Central memory CD8-positive, alpha-beta T cell (primary cell): Measurements from ENCODE around the gene NKAIN2.
"Not testable (repeated sequence)": the region's sequence is repeated elsewhere in the genome, so short reads cannot be mapped to it uniquely, and the experiment has no call there.

ENCODE experiments used
- ATAC-seq: fragments of 150-1000 bp; cut with Tn5 transposase; replicated peaks from 2 replicates; pipeline ENCODE4 v1.10.0; 2022; ENCODE audit warnings: mild to moderate bottlenecking, moderate FRiP score, moderate number of reproducible peaks; ENCODE audit not compliant: poor library complexity, severe bottlenecking; ENCODE audit errors: extremely low read depth
- DNase-seq, 2 donors: peaks; one replicate each; pipeline ENCODE4 v3.0.0; 2021; ENCODE audit warnings: low spot score in 2 of 2
- H3K27ac Mint-ChIP-seq: one replicate; pipeline ENCODE4 v1.8.0; 2022; ENCODE audit warnings: low read depth, mild to moderate bottlenecking, moderate library complexity, mixed read lengths
- H3K27me3 Mint-ChIP-seq: one replicate; pipeline ENCODE4 v1.8.0; 2022; ENCODE audit warnings: mixed read lengths
- H3K36me3 Mint-ChIP-seq: one replicate; pipeline ENCODE4 v1.8.0; 2022; ENCODE audit warnings: mild to moderate bottlenecking, moderate library complexity, mixed read lengths; ENCODE audit not compliant: insufficient read depth
- H3K4me1 Mint-ChIP-seq: one replicate; pipeline ENCODE4 v1.8.0; 2022; ENCODE audit warnings: mixed read lengths
- H3K4me3 Mint-ChIP-seq: one replicate; pipeline ENCODE4 v1.8.0; 2022; ENCODE audit warnings: mild to moderate bottlenecking, moderate library complexity, mixed read lengths
- H3K9me3 Mint-ChIP-seq: one replicate; pipeline ENCODE4 v1.8.0; 2022; ENCODE audit warnings: mixed read lengths

NKAIN2 gene

GRCh38 chr6:124737804-124738203 lies 934.1 kb downstream of the NKAIN2 start:
- not testable (repeated sequence) for H3K27me3 Mint-ChIP-seq, H3K36me3 Mint-ChIP-seq, DNase-seq, H3K4me3 Mint-ChIP-seq, H3K27ac Mint-ChIP-seq, H3K4me1 Mint-ChIP-seq, ATAC-seq
- peaks cover 26% of the 10 kb centered on the region for H3K9me3 Mint-ChIP-seq

GRCh38 chr6:124738482-124738881 lies 934.8 kb downstream of the NKAIN2 start:
- H3K36me3 Mint-ChIP-seq, result no peaks in the 10 kb centered on the region
- ATAC-seq, result no peak

GRCh38 chr6:124741341-124741740 lies 937.7 kb downstream of the NKAIN2 start:
- Mint-ChIP-seq H3K9me3 (peaks cover 11% of the 10 kb centered on the region), H3K27me3 (no peaks in the 10 kb centered on the region), H3K36me3 (no peaks in the 10 kb centered on the region), H3K4me1 (no peaks in the 10 kb centered on the region), H3K27ac (no peak overlapping the region), H3K4me3 (no peak overlapping the region)
- no peak for DNase-seq
- no peak for ATAC-seq

More at GRCh38 chr6:124738482-124738881, 934.8 kb downstream of the NKAIN2 start:
- peaks cover 19% of the 10 kb centered on the region for H3K9me3 Mint-ChIP-seq
- no peak overlapping the region for H3K4me3 Mint-ChIP-seq
- no peak overlapping the region for H3K27ac Mint-ChIP-seq
- DNase-seq, result no peak
- H3K27me3 Mint-ChIP-seq, result no peaks in the 10 kb centered on the region
- no peaks in the 10 kb centered on the region for H3K4me1 Mint-ChIP-seq

- DNase-seq (no peak), ATAC-seq (no peak)
- Mint-ChIP-seq H3K4me1 (no peaks in the 10 kb centered on the region), H3K36me3 (no peaks in the 10 kb centered on the region), H3K27me3 (no peaks in the 10 kb centered on the region), H3K27ac (no peak overlapping the region), H3K4me3 (no peak overlapping the region), H3K9me3 (peaks cover 6% of the 10 kb centered on the region)
These were observed 939.3 kb downstream of the NKAIN2 start for GRCh38 chr6:124742971-124743370.

GRCh38 chr6:124743420-124743819 lies 939.8 kb downstream of the NKAIN2 start:
- DNase-seq, result no peak
- Mint-ChIP-seq H3K27me3 (no peaks in the 10 kb centered on the region), H3K9me3 (peaks cover 6% of the 10 kb centered on the region), H3K36me3 (no peaks in the 10 kb centered on the region), H3K27ac (no peak overlapping the region), H3K4me3 (no peak overlapping the region), H3K4me1 (no peaks in the 10 kb centered on the region)
- no peak for ATAC-seq

- Mint-ChIP-seq H3K27me3 (no peaks in the 10 kb centered on the region), H3K27ac (no peak overlapping the region), H3K4me1 (no peaks in the 10 kb centered on the region), H3K4me3 (no peak overlapping the region), H3K36me3 (no peaks in the 10 kb centered on the region), H3K9me3 (peaks cover 3% of the 10 kb centered on the region)
- DNase-seq (no peak), ATAC-seq (no peak)
These were observed 943.7 kb downstream of the NKAIN2 start for GRCh38 chr6:124747349-124747748.

- H3K27me3 Mint-ChIP-seq, result no peaks in the 10 kb centered on the region
- no peak overlapping the region for H3K4me3 Mint-ChIP-seq
- peaks cover 11% of the 10 kb centered on the region for H3K9me3 Mint-ChIP-seq
- no peak overlapping the region for H3K27ac Mint-ChIP-seq
- no peak for ATAC-seq
- H3K36me3 Mint-ChIP-seq, result no peaks in the 10 kb centered on the region
- H3K4me1 Mint-ChIP-seq, result no peaks in the 10 kb centered on the region
- no peak for DNase-seq
These were observed 945.1 kb downstream of the NKAIN2 start for GRCh38 chr6:124748778-124749177.

GRCh38 chr6:124753001-124753400 lies 949.3 kb downstream of the NKAIN2 start:
- DNase-seq, result no peak
- Mint-ChIP-seq H3K36me3 (no peaks in the 10 kb centered on the region), H3K27ac (no peak overlapping the region), H3K4me1 (no peaks in the 10 kb centered on the region), H3K4me3 (no peak overlapping the region), H3K27me3 (no peaks in the 10 kb centered on the region), H3K9me3 (peaks cover 17% of the 10 kb centered on the region)
- no peak for ATAC-seq

- Mint-ChIP-seq H3K27me3 (no peaks in the 10 kb centered on the region), H3K36me3 (no peaks in the 10 kb centered on the region), H3K4me3 (no peak overlapping the region), H3K9me3 (peaks cover 17% of the 10 kb centered on the region), H3K4me1 (no peaks in the 10 kb centered on the region), H3K27ac (no peak overlapping the region)
- ATAC-seq (no peak), DNase-seq (no peak)
These were observed 950.0 kb downstream of the NKAIN2 start for GRCh38 chr6:124753562-124754105.

- no peaks in the 10 kb centered on the region for H3K4me1 Mint-ChIP-seq
- DNase-seq, result no peak
- no peak overlapping the region for H3K27ac Mint-ChIP-seq
- ATAC-seq, result no peak
- H3K36me3 Mint-ChIP-seq, result no peaks in the 10 kb centered on the region
- H3K27me3 Mint-ChIP-seq, result no peaks in the 10 kb centered on the region
- H3K4me3 Mint-ChIP-seq, result no peak overlapping the region
- peaks cover 22% of the 10 kb centered on the region for H3K9me3 Mint-ChIP-seq
These were observed 951.7 kb downstream of the NKAIN2 start for GRCh38 chr6:124755321-124755720.

- Mint-ChIP-seq H3K27ac (no peak overlapping the region), H3K36me3 (no peaks in the 10 kb centered on the region), H3K4me3 (no peak overlapping the region), H3K4me1 (no peaks in the 10 kb centered on the region), H3K27me3 (no peaks in the 10 kb centered on the region), H3K9me3 (peaks cover 19% of the 10 kb centered on the region)
- no peak for ATAC-seq
- no peak for DNase-seq
These were observed 953.9 kb downstream of the NKAIN2 start for GRCh38 chr6:124757560-124757959.

- ATAC-seq (no peak), DNase-seq (no peak)
- H3K4me1 Mint-ChIP-seq, result no peaks in the 10 kb centered on the region
- H3K27ac Mint-ChIP-seq, result no peak overlapping the region
- no peaks in the 10 kb centered on the region for H3K36me3 Mint-ChIP-seq
- H3K9me3 Mint-ChIP-seq, result peaks cover 21% of the 10 kb centered on the region
- H3K27me3 Mint-ChIP-seq, result no peaks in the 10 kb centered on the region
- H3K4me3 Mint-ChIP-seq, result no peak overlapping the region
These were observed 955.0 kb downstream of the NKAIN2 start for GRCh38 chr6:124758663-124759062.

GRCh38 chr6:124765280-124765679 lies 961.6 kb downstream of the NKAIN2 start:
- Mint-ChIP-seq H3K4me1 (no peaks in the 10 kb centered on the region), H3K36me3 (no peaks in the 10 kb centered on the region), H3K27ac (no peak overlapping the region), H3K9me3 (peaks cover 10% of the 10 kb centered on the region), H3K4me3 (no peak overlapping the region), H3K27me3 (no peaks in the 10 kb centered on the region)
- no peak for ATAC-seq
- no peak for DNase-seq

- ATAC-seq (no peak), DNase-seq (no peak)
- Mint-ChIP-seq H3K27me3 (no peaks in the 10 kb centered on the region), H3K4me3 (no peak overlapping the region), H3K27ac (no peak overlapping the region), H3K4me1 (no peaks in the 10 kb centered on the region), H3K9me3 (peaks cover 6% of the 10 kb centered on the region), H3K36me3 (no peaks in the 10 kb centered on the region)
These were observed 964.6 kb downstream of the NKAIN2 start for GRCh38 chr6:124768224-124768623.
